Globus pallidus (tissue), 1 donor: ENCODE results near the gene LRRC41.
"Not testable (repeated sequence)": the region's sequence is repeated elsewhere in the genome, so short reads cannot be mapped to it uniquely, and the experiment has no call there.

ENCODE experiments used
- DNase-seq: peaks from one replicate; pipeline ENCODE4 v3.0.0-alpha.2; 2015; ENCODE audit warnings: low spot score

The LRRC41 gene

GRCh38 chr1:46244656-46245371 lies 58.6 kb downstream of the LRRC41 start:
- no peak for DNase-seq

- not testable (repeated sequence) for DNase-seq
Observed at GRCh38 chr1:46243831-46244230, 59.6 kb downstream of the LRRC41 start.

- no peak for DNase-seq
Observed at GRCh38 chr1:46242918-46243317, 60.5 kb downstream of the LRRC41 start.

DNA sequence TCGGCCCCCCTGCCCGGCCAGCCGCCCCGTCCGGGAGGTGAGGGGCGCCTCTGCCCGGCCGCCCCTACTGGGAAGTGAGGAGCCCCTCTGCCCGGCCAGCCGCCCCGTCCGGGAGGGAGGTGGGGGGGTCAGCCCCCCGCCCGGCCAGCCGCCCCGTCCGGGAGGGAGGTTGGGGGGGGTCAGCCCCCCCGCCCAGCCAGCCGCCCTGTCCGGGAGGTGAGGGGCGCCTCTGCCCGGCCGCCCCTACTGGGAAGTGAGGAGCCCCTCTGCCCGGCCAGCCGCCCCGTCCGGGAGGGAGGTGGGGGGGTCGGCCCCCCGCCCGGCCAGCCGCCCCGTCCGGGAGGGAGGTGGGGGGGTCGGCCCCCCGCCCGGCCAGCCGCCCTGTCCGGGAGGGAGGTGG lies 61.7 kb downstream of the LRRC41 start:
- not testable (repeated sequence) for DNase-seq

DNA sequence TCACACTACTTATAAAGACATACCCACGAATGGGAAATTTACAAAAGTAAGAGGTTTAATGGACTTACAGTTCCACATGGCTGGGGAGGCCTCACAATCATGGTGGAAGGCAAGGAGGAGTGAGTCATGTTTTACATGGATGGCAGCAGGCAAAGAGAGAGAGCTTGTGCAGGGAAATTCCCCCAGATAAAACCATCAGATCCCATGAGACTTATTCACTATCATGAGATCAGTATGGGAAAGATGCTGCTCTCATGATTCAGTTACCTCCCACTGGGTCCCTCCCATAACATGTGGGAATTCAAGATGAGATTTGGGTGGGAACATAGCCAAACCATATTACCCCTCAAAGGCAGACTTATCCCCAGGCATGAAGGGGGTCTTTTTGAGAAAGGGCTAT lies 64.6 kb downstream of the LRRC41 start:
- DNase-seq: not testable (repeated sequence)

DNA sequence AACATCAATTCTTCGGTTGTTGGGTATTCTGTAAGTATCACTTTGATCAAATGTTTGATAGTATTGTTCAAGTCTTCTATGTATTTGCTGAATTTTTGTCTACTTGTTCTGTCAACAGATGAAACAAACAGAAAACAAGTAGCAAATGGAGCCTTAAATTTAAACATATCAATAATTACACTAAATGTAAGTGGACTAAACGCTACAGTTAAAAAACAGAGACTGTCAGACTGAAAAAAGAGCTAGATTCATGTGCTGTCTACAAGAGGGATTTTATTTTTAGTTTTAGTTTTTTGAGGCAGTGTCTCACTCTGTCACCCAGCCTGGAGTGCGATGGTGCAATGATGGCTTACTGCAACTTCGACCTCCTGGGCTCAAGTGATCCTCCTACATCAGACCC lies 66.5 kb downstream of the LRRC41 start:
- no peak for DNase-seq

- DNase-seq: not testable (repeated sequence)
Observed at GRCh38 chr1:46231231-46231630, 72.2 kb downstream of the LRRC41 start.
